ENCODE results near the gene SEM1.

DNA sequence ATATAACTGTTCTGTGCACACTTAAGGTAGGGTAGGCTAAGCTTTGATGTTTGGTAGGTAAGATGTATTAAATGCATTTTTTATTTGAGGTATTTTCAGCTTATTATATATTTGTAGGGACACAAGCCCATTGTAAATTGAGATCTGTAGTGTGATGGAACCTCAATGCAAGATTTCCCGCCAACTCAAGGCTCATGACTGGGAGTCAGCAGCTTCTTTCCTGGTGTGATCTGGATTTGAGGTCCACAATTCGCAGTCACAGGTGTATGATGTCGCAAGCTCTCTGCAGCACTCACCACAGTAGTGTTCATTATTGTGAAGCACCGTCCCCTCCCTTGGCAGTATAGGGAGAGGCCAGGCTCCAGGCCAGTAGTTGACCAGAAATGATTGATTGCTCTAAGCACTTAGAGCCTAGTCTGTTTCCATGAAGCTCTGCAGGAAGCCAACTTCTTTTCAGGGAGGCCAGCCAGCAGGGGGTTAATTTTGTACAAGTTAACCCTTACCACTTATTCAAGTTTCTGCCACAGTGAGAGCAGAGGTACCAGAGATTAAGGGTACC lies 54.9 kb downstream of the SEM1 start:
- TF ChIP-seq POLR2AphosphoS5 (IDR thresholded peaks at IDR 0.05; ENCODE audit: low read depth, low read length), result no peak
- TF ChIP-seq, protein P1, sequence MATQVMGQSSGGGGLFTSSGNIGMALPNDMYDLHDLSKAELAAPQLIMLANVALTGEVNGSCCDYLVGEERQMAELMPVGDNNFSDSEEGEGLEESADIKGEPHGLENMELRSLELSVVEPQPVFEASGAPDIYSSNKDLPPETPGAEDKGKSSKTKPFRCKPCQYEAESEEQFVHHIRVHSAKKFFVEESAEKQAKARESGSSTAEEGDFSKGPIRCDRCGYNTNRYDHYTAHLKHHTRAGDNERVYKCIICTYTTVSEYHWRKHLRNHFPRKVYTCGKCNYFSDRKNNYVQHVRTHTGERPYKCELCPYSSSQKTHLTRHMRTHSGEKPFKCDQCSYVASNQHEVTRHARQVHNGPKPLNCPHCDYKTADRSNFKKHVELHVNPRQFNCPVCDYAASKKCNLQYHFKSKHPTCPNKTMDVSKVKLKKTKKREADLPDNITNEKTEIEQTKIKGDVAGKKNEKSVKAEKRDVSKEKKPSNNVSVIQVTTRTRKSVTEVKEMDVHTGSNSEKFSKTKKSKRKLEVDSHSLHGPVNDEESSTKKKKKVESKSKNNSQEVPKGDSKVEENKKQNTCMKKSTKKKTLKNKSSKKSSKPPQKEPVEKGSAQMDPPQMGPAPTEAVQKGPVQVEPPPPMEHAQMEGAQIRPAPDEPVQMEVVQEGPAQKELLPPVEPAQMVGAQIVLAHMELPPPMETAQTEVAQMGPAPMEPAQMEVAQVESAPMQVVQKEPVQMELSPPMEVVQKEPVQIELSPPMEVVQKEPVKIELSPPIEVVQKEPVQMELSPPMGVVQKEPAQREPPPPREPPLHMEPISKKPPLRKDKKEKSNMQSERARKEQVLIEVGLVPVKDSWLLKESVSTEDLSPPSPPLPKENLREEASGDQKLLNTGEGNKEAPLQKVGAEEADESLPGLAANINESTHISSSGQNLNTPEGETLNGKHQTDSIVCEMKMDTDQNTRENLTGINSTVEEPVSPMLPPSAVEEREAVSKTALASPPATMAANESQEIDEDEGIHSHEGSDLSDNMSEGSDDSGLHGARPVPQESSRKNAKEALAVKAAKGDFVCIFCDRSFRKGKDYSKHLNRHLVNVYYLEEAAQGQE (IDR thresholded peaks at IDR 0.05; ENCODE audit: insufficient read depth in 1 of 2, low read depth in 2 of 2, low read length in 2 of 2), result no peak
- TF ChIP-seq SIN3A (IDR thresholded peaks at IDR 0.05; ENCODE audit: borderline replicate concordance, insufficient read depth, low read length), result no peak

All from PFSK-1 (cell line).